Activated CD4-positive, alpha-beta T cell treated with anti-CD3 and anti-CD28 coated beads, Interleukin-10, Interleukin-2, amounts not matched to agents 100 ng/mL and 50 ng/mL, durations not matched to agents 16 hours and 8 hours (primary cell): ENCODE results near the gene AK4.
"Not testable (repeated sequence)": the region's sequence is repeated elsewhere in the genome, so short reads cannot be mapped to it uniquely, and the experiment has no call there.

Experiments
- DNase-seq: peaks from one replicate; pipeline ENCODE4 v3.0.0-alpha.2; 2020

AK4 gene

GRCh38 chr1:65148178-65148547 lies at the start of gene AK4:
Gene AK4, plus strand, starts transcription at chr1:65148203. Its CDS starts 205 bp downstream, at chr1:65148408.
- DNase-seq, result not testable (repeated sequence)

DNA sequence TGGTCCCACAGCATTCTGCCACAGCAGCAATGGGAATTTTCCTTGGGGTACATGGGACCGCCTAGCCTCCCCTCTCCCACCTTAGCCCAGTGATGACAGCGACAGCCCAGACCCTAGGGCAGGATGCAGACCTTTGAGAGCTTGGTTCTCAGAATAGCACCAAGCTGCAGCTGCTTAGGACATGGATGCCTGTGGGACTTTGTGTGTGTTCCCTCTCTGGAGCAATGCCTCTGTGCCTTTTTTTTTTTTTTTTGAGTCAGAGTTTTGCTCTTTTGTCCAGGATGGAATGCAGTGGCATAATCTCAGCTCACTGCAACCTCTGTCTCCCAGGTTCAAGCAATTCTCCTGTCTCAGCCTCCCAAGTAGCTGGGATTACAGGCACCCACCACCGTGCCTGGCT lies 44.2 kb upstream of the AK4 start:
- DNase-seq, result no peak

DNA sequence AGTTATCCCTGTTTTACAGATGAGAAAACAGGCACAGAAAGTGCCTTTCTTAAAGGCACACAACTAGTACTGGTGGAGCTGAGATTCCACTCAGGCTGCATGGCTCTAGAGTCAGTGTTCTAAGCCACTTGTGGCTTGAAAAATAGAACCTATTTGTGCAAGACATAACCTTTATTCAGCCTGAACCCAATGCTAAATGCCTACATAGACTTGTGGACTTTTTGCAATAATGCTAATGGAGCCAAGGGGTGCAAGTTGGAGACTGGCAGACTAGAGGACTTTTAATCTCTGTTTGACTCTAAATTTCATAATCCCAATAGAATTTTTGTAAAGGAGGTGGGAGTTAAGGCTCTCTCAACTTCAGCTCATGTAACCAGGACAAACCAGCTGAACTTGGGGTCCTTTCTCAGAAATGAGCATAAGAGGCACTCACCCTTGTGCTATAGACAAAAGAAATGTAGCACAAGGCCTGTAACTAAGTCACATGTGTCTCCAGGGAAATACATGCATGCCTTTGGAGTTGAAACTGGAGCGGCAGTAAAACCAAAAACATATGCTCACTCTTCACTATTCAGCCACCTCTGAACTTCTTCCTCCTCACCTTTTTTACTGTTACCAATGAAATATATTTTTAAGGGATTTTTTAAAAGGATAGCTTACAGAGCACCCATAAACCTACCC lies 43.0 kb upstream of the AK4 start:
- DNase-seq, result no peak

DNA sequence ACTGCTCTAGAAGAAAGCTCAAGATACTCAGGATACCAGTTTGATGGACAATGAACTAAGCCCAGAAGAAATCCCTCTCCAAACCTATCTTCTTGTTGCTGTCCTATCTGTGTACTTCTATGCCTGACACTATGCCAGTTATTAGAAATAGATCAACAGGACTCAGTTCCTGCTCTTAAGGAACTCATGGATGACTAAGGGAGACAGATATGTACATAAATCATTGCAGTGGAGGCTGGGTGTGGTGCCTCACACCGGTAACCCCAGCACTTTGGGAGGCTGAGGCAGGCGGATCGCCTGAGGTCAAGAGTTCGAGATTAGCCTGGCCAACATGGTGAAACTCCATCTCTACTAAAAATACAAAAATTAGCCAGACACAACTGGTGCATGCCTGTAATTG lies 42.4 kb upstream of the AK4 start:
- no peak for DNase-seq

DNA sequence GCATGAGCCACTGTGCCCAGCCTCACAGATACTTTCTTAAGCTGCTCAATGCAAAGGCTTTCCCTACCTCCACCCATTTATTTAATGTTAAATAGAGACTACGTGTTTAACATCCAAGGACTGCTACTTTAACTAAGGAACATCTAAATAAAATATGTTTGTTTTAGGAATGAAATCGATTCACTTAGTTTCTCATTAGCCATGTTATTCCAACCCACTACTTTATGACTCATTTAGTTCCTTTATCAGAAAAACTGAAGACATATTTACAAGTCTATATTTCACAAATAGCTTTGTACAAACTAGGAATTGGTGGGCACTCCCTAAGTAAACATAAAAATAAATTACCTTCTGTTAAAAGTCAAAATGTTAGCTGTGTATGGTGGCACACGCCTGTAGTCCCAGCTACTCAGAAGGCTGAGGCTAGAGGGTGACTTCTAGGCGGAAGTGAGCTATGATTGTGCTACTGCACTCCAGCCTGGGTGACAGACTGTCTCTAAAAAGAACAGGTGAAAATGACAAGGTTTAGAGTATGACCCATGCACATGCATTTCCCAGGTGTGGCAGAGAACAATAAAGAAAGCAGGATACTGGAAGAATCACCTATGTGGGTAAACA lies 39.9 kb upstream of the AK4 start:
- DNase-seq, result no peak

DNA sequence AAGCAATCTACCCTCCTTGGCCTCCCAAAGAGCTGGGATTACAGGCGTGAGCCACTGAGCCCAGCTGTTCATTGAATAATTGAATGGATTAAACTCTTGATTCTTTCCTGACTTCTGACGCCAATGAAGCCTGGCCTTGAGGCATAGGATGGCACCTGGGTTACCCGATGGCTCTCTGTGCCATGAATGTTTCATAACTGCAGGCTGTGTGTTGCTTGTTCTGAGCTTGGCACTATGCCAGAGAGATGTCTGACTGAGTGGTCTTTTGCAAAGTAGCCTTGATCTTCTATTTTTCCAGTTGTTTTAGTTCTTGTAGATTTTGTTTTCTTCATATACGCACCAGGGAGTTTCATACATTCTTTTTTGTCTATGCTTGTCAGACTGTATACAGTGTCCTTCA lies 38.5 kb upstream of the AK4 start:
- no peak for DNase-seq

- no peak for DNase-seq
These were observed 35.2 kb upstream of the AK4 start for GRCh38 chr1:65112811-65113210.

DNA sequence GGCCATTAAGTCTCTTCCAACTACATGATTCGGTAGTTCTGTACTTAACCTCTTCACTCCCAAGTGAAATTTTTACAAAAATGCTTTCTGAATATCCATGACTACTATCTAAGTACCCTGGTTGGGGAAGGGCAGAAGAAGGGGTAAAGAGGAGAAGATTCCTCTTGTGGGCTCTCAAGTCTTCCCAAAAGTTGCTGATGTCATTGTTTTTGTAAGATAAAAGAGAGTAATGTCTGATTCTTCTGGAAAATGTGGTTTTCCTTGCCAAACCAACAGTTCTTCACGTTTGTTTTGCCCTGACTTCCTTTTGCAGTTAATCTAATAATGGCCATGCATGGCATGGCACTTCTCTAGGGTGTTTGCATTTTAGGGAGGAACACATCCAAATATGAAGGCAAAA lies 34.7 kb upstream of the AK4 start:
- DNase-seq, result no peak

GRCh38 chr1:65114322-65114721 lies 33.7 kb upstream of the AK4 start:
- no peak for DNase-seq

DNA sequence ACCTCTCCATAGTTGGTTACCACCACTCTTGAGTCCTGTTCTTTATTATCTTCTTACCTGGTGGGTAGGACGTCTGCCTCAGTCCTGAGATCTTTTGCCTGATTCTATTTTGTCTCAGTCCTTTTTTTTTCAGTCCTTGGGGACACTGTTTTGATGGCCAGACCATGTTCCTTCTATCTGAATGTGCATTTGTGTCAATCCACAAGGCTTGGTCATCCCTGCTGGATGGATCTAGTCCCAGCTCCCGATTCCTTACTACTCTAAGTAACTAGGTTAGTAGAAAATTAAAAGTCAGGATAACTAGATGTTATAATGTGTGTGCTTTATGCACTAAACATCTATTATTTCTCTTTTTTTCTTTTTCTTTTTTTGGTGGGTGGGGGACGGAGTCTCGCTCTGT lies 28.1 kb upstream of the AK4 start:
- no peak for DNase-seq

DNA sequence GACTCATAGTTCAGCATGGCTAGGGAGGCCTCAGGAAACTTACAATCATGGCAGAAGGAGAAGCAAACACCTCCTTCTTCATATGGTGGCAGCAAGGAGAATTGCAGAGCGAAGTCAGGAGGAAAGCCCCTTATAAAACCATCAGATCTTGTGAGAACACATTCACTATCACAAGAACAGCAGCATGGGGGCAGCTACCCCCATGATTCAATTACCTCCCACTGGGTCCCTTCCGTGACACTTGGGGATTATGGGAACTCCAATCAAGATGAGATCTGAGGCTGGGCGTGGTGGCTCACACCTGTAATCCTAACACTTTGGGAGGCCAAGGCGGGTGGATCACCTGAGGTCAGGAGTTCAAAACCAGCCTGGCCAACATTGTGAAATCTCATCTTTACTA lies 18.9 kb upstream of the AK4 start:
- DNase-seq, result not testable (repeated sequence)

- no peak for DNase-seq
These were observed 9.5 kb upstream of the AK4 start for GRCh38 chr1:65138524-65138923.

GRCh38 chr1:65139793-65140192 lies 8.2 kb upstream of the AK4 start:
- not testable (repeated sequence) for DNase-seq

- DNase-seq, result no peak
These were observed 6.6 kb upstream of the AK4 start for GRCh38 chr1:65141394-65141793.

- DNase-seq, result no peak
These were observed 6.1 kb upstream of the AK4 start for GRCh38 chr1:65141918-65142317.

- not testable (repeated sequence) for DNase-seq
These were observed 4.8 kb upstream of the AK4 start for GRCh38 chr1:65143112-65143658.

- no peak for DNase-seq
These were observed 1.0 kb upstream of the AK4 start for GRCh38 chr1:65146908-65147423.

DNA sequence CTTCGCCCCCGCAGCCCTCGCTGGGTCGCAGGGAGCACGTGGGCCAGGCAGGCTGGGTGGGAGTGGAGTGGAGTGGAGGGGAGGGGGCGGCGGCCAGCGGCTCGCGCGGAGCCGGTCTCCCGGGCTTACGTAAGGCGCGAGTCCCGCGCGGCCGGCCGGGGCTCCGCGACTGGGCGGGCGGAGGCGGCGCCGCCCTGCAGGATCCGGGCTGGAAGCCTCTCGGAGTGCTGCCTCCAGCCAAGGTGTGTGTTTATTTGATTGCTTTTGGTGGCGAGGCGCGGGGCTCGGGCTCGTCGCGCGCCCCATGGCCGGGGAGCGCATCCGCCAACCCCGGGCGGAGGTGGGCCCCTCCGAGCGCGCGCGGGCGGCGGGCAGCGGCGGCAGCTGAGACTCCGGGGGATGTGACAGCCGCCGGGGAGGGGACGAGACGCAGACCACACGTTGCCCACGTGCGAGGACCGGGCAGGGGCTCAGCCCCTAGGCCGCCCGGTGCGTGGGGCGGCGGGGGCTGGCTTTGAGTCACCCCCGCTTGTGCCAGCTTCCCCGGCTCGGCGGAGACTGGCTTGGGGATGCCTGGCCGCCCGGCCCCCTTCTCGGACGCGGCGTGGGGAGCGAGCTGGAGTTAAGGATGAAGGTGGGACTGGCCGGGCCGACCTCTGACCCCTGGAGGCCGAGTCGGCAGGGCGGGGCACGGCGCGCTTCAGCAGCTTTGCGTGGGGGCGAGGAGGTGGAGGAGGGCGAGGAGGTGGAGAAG lies 402 bp upstream of the AK4 start:
- peak; percentile 72 for DNase-seq

DNA sequence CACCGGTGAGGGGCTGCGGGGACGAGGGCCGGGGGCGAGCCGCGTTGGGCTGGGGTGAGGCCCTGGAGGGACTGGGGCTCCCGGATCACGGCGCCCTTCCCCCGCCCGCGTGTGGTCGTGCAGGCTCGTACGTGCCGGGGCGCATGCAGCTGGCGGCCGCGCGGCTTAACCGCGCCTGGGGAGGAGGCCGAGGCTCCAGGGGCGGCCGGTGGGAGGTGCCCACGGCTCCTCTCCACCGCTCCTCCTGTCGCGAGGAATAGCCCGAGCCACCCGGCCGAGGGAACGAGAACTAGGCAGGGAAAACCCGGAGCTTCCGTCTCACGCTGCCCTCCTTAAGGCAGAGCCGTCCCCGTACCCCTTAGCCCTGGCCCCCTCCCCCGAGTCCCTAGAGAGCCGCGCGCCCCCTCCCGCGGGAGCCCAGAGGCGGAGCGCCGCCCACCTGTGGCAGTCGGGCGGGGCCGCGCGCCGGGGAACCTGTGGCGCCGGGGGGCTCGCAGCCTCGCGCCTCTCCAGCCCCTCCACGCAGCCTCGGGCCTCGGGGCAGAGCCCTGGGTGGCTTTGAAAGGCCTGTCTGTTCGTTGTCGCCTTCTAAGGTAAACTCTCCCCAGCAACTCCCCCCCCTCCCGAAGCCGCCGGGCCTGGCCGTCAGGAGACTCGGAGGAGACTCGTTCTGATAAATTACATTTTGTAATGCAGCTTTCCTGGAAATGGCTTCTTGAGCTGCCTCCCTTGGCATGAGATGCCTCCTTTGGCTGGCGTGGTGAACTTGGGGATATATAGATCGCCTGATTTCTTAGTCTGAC lies 746 bp downstream of the AK4 start:
- DNase-seq, result peak; percentile 73

DNA sequence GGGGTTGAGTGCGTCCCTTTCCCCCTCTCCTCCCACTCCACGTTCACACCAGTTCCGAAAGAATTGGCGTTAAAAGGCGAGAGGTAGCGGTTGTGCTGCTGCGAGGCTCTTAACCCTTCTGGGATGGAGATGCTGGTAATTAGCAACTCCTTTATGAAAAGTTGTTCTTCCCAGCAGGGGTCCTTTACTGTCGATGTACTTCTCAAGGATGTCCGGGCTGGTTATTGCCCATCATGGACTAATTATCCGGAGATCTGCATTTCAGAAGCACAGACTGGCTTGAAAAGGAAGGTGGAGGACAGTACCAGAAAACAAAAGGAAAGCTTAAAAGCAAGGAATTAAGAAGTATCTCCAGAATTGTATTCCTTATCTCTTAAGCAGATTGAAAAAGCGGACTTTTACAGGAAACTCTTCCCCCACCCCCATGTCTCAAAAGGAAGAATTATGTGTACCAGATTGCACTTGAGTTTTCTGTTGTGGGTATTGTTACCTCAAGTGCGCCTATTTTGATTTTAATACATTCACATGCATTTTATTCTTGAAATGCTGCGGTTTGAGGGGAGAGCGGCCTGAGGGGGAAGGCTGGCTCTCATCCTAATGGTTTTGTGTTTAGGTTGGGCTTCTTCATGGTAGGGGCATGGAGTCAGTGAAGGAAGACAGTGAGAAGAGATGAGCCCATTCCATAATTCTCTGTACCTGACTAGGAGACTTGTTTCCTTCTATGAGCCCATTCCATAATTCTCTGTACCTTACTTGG lies 1.5 kb downstream of the AK4 start:
- no peak for DNase-seq

DNA sequence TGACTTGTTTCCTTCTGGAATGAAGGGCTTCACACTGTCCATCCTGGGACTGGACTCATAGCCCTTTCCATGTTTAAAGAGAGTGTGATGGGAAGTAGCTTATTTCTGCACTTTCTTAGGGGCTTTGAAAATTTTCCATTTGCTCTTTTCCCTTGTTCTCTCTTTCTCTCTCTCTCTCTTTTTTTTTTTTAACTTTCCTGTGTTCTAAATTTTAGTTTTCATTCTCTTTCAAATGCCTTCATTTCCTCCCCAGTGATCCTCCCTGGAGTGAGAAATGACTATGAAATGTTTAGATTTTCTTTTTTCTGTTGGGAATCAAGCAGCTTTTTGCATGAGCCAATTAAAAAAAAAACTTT lies 2.1 kb downstream of the AK4 start:
- no peak for DNase-seq

- no peak for DNase-seq
These were observed 2.7 kb downstream of the AK4 start for GRCh38 chr1:65150583-65151263.
